ENCODE data around the gene PPM1J.

- TF ChIP-seq CTCF (IDR thresholded peaks at IDR 0.05; ENCODE audit: low read depth, low read length): no peak
- no peak for TF ChIP-seq EZH2phosphoT487 (IDR thresholded peaks at IDR 0.05; ENCODE audit: low read depth)
Measured at GRCh38 chr1:112712701-112713128, 2.4 kb downstream of the PPM1J start.
